Measurements from ENCODE around the gene GPC6.
A peak's percentile ranks its signal among the peaks of the same experiment; 100 is the strongest.
"Not testable (repeated sequence)": the region's sequence is repeated elsewhere in the genome, so short reads cannot be mapped to it uniquely, and the experiment has no call there.

The GPC6 gene

GRCh38 chr13:93430381-93430780 is 203.8 kb downstream of the GPC6 start:
- ATAC-seq = no peak
- H3K4me3 Mint-ChIP-seq = no peak overlapping the region
- no peaks in the 10 kb centered on the region for H3K36me3 Mint-ChIP-seq
- H3K9me3 Mint-ChIP-seq = peaks cover 8% of the 10 kb centered on the region
- no peaks in the 10 kb centered on the region for H3K4me1 Mint-ChIP-seq
- no peaks in the 10 kb centered on the region for H3K27me3 Mint-ChIP-seq
- H3K27ac Mint-ChIP-seq = no peak overlapping the region

GRCh38 chr13:93435651-93436050 is 209.0 kb downstream of the GPC6 start:
- H3K4me1 Mint-ChIP-seq = no peaks in the 10 kb centered on the region
- H3K27me3 Mint-ChIP-seq = no peaks in the 10 kb centered on the region
- no peak overlapping the region for H3K4me3 Mint-ChIP-seq
- H3K27ac Mint-ChIP-seq = no peak overlapping the region
- ATAC-seq = no peak
- H3K9me3 Mint-ChIP-seq = peaks cover 12% of the 10 kb centered on the region
- H3K36me3 Mint-ChIP-seq = no peaks in the 10 kb centered on the region

- Mint-ChIP-seq H3K27ac (no peak overlapping the region), H3K27me3 (no peaks in the 10 kb centered on the region), H3K4me1 (no peaks in the 10 kb centered on the region), H3K4me3 (no peak overlapping the region), H3K9me3 (peaks cover 16% of the 10 kb centered on the region), H3K36me3 (no peaks in the 10 kb centered on the region)
- no peak for ATAC-seq
Observed at GRCh38 chr13:93437081-93437480, 210.5 kb downstream of the GPC6 start.

GRCh38 chr13:93446238-93446637 is 219.6 kb downstream of the GPC6 start:
- Mint-ChIP-seq H3K27ac (no peak overlapping the region), H3K4me3 (no peak overlapping the region), H3K27me3 (no peaks in the 10 kb centered on the region), H3K4me1 (no peaks in the 10 kb centered on the region), H3K36me3 (no peaks in the 10 kb centered on the region), H3K9me3 (peaks cover 7% of the 10 kb centered on the region)
- no peak for ATAC-seq

GRCh38 chr13:93450191-93450621 is 223.6 kb downstream of the GPC6 start:
- Mint-ChIP-seq H3K9me3 (peaks cover 6% of the 10 kb centered on the region), H3K27me3 (no peaks in the 10 kb centered on the region), H3K36me3 (no peaks in the 10 kb centered on the region), H3K4me3 (no peak overlapping the region), H3K4me1 (no peaks in the 10 kb centered on the region), H3K27ac (no peak overlapping the region)
- no peak for ATAC-seq

GRCh38 chr13:93450761-93451160 is 224.2 kb downstream of the GPC6 start:
- ATAC-seq = no peak
- Mint-ChIP-seq H3K4me3 (no peak overlapping the region), H3K9me3 (peaks cover 6% of the 10 kb centered on the region), H3K27ac (no peak overlapping the region), H3K36me3 (no peaks in the 10 kb centered on the region), H3K27me3 (no peaks in the 10 kb centered on the region), H3K4me1 (no peaks in the 10 kb centered on the region)

- H3K4me1 Mint-ChIP-seq, H3K36me3 Mint-ChIP-seq, ATAC-seq, H3K4me3 Mint-ChIP-seq, H3K27me3 Mint-ChIP-seq, H3K27ac Mint-ChIP-seq, H3K9me3 Mint-ChIP-seq: not testable (repeated sequence)
Observed at GRCh38 chr13:93454676-93455235, 228.1 kb downstream of the GPC6 start.

- no peak for ATAC-seq
- no peaks in the 10 kb centered on the region for H3K27me3 Mint-ChIP-seq
- H3K4me1 Mint-ChIP-seq = no peaks in the 10 kb centered on the region
- H3K36me3 Mint-ChIP-seq = no peaks in the 10 kb centered on the region
- no peak overlapping the region for H3K4me3 Mint-ChIP-seq
- H3K27ac Mint-ChIP-seq = no peak overlapping the region
- H3K9me3 Mint-ChIP-seq = peaks cover 6% of the 10 kb centered on the region
Observed at GRCh38 chr13:93455861-93456260, 229.3 kb downstream of the GPC6 start.

GRCh38 chr13:93460005-93460404 is 233.4 kb downstream of the GPC6 start:
- Mint-ChIP-seq H3K36me3 (no peaks in the 10 kb centered on the region), H3K27me3 (no peaks in the 10 kb centered on the region), H3K4me1 (no peaks in the 10 kb centered on the region), H3K27ac (no peak overlapping the region), H3K9me3 (peaks cover 8% of the 10 kb centered on the region), H3K4me3 (no peak overlapping the region)
- ATAC-seq = no peak

GRCh38 chr13:93462151-93462550 is 235.5 kb downstream of the GPC6 start:
- Mint-ChIP-seq H3K4me1 (no peaks in the 10 kb centered on the region), H3K4me3 (no peak overlapping the region), H3K27ac (no peak overlapping the region), H3K9me3 (peaks cover 6% of the 10 kb centered on the region), H3K36me3 (no peaks in the 10 kb centered on the region), H3K27me3 (no peaks in the 10 kb centered on the region)
- no peak for ATAC-seq

- Mint-ChIP-seq H3K4me1 (no peaks in the 10 kb centered on the region), H3K4me3 (no peak overlapping the region), H3K27ac (no peak overlapping the region), H3K36me3 (no peaks in the 10 kb centered on the region), H3K9me3 (peaks cover 6% of the 10 kb centered on the region), H3K27me3 (no peaks in the 10 kb centered on the region)
- ATAC-seq = no peak
Observed at GRCh38 chr13:93466502-93467036, 240.0 kb downstream of the GPC6 start.

GRCh38 chr13:93467175-93467574 is 240.6 kb downstream of the GPC6 start:
- Mint-ChIP-seq H3K27ac (no peak overlapping the region), H3K4me3 (no peak overlapping the region), H3K36me3 (no peaks in the 10 kb centered on the region), H3K27me3 (no peaks in the 10 kb centered on the region), H3K4me1 (no peaks in the 10 kb centered on the region), H3K9me3 (peaks cover 7% of the 10 kb centered on the region)
- no peak for ATAC-seq

- Mint-ChIP-seq H3K4me3 (no peak overlapping the region), H3K27ac (no peak overlapping the region), H3K4me1 (no peaks in the 10 kb centered on the region), H3K36me3 (no peaks in the 10 kb centered on the region), H3K27me3 (no peaks in the 10 kb centered on the region), H3K9me3 (peaks cover 10% of the 10 kb centered on the region)
- no peak for ATAC-seq
Observed at GRCh38 chr13:93468433-93468832, 241.8 kb downstream of the GPC6 start.

GRCh38 chr13:93472296-93472695 is 245.7 kb downstream of the GPC6 start:
- H3K4me1 Mint-ChIP-seq = no peaks in the 10 kb centered on the region
- H3K36me3 Mint-ChIP-seq = no peaks in the 10 kb centered on the region
- no peaks in the 10 kb centered on the region for H3K27me3 Mint-ChIP-seq
- H3K9me3 Mint-ChIP-seq = peaks cover 6% of the 10 kb centered on the region
- H3K4me3 Mint-ChIP-seq = no peak overlapping the region
- peak; percentile 54 for ATAC-seq
- no peak overlapping the region for H3K27ac Mint-ChIP-seq

- Mint-ChIP-seq H3K27ac (no peak overlapping the region), H3K4me3 (no peak overlapping the region), H3K27me3 (no peaks in the 10 kb centered on the region), H3K36me3 (no peaks in the 10 kb centered on the region), H3K9me3 (peaks cover 6% of the 10 kb centered on the region), H3K4me1 (no peaks in the 10 kb centered on the region)
- ATAC-seq = no peak
Observed at GRCh38 chr13:93472814-93473296, 246.2 kb downstream of the GPC6 start.

GRCh38 chr13:93473441-93474270 is 247.0 kb downstream of the GPC6 start:
- no peak for ATAC-seq
- no peaks in the 10 kb centered on the region for H3K36me3 Mint-ChIP-seq
- H3K4me1 Mint-ChIP-seq = no peaks in the 10 kb centered on the region

More at GRCh38 chr13:93473441-93474270, 247.0 kb downstream of the GPC6 start:
- no peak overlapping the region for H3K4me3 Mint-ChIP-seq
- H3K27ac Mint-ChIP-seq = no peak overlapping the region
- H3K9me3 Mint-ChIP-seq = peaks cover 6% of the 10 kb centered on the region
- H3K27me3 Mint-ChIP-seq = no peaks in the 10 kb centered on the region
